ENCODE results near the gene ORC6. TPM values are rescaled to one million over a fixed set of nuclear protein-coding genes. Genes with fewer than 3 reads are reported as not detected.

Gene ORC6
- polyA plus RNA-seq, 2 donors = 7.7 to 9.0 TPM

DNA sequence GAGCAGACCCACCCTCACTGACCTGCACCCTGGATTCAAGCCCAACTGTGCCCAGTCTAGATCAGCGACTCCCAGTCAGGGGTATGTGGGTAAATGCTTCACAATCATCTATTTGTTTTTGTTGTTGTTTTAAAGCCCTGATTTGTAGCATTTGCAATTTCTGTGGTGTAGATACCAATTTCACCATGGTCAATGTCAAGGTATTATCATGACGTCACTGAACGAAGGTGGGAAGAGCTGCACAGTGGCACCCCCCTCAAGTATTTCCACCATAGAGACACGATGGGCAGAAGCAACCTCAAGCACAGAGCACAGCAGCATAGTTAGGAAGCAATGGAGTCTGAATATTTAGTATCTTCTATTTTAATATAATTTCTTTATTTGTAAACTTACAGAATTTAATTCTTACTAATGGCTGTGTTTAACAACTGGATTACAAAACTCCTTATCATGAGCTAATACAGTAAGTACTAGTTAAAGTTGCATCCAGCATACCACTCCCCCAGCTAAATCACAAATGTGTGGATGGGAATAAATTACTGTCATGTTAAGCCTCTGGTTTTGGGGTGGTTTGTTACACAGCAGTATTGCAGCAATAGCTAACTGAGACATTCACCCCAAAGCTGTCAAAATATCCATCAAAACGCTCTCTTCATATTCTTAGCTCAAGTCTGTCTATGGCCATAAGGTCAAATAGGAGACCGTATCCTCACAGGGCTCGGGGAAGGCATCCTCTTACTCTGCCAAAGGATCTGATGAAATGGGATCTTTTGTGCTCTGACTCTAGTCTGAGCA lies 25.5 kb downstream of the ORC6 start:
- WGBS, 2 donors = 86 to 88% methylated on average over 7 of the region's 7 CpGs
- H3K27me3 ChIP-seq (ENCODE audit: control insufficient read depth in 1 of 2, insufficient read depth in 2 of 2, low read length in 2 of 2) = no peaks in the 10 kb centered on the region
- H3K9me3 ChIP-seq (ENCODE audit: control insufficient read depth in 2 of 2, insufficient read depth in 1 of 2, low read depth in 1 of 2, low read length in 1 of 2) = no peaks in the 10 kb centered on the region
- no peak overlapping the region for H3K27ac ChIP-seq (ENCODE audit: low read depth in 2 of 2, low read length in 1 of 2)
- no peak overlapping the region for H3K4me3 ChIP-seq (ENCODE audit: low read depth in 1 of 2, low read length in 2 of 2)
- H3K36me3 ChIP-seq (ENCODE audit: control insufficient read depth in 2 of 2, insufficient read depth in 2 of 2, low read length in 1 of 2) = no peaks in the 10 kb centered on the region
- H3K4me1 ChIP-seq (ENCODE audit: control insufficient read depth in 2 of 2, insufficient read depth in 2 of 2, low read length in 1 of 2) = no peaks in the 10 kb centered on the region

DNA sequence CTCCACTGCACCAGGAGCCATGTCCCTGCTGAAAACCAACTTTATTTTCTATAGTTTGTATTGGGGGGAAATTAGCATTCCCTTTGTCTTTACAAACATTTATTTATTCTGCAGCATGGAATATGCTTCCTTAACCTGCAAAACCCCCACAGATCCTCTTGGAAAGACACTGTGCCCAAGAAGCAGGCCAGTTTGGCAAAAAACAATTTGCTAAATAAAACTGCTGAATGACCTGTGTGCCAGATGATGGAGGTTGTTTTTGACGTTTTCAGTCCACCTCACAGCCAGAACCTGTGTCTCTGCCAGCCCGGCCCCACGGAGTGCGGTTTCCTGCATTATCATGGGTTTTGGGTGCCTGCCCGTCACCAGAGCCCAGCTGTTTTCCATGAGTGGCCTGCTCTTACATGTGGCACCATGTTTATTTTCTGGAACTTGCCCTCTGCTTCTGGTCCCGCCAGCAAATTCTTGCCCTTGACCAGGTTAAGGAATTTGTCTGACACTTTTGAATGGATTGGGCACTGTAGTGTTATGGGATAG lies 26.4 kb downstream of the ORC6 start:
- WGBS, 2 donors = 67 to 69% methylated on average over 6 of the region's 6 CpGs
- Histone ChIP-seq H3K36me3 (ENCODE audit: control insufficient read depth in 2 of 2, insufficient read depth in 2 of 2, low read length in 1 of 2) (no peaks in the 10 kb centered on the region), H3K9me3 (ENCODE audit: control insufficient read depth in 2 of 2, insufficient read depth in 1 of 2, low read depth in 1 of 2, low read length in 1 of 2) (no peaks in the 10 kb centered on the region), H3K4me1 (ENCODE audit: control insufficient read depth in 2 of 2, insufficient read depth in 2 of 2, low read length in 1 of 2) (no peaks in the 10 kb centered on the region), H3K4me3 (ENCODE audit: low read depth in 1 of 2, low read length in 2 of 2) (no peak overlapping the region), H3K27me3 (ENCODE audit: control insufficient read depth in 1 of 2, insufficient read depth in 2 of 2, low read length in 2 of 2) (no peaks in the 10 kb centered on the region), H3K27ac (ENCODE audit: low read depth in 2 of 2, low read length in 1 of 2) (no peak overlapping the region)

DNA sequence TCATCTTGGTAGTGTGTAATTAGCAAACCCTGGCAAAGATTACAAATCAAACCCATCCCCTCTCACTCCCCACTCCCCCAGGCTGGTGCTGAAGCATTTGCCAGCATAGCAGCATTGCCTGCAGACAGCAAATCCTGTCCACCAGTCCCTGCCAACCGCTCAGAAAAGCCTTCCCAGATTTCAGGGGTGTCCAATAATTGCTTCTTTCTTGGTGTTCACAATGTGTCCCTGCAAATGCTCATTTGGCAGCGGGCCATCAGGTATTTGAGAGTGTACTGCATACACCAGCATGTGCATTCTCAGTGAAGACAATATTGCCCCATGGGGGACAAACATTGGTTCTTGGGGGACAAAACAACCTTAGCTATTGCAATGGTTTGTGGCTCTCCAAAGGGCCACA lies 28.2 kb downstream of the ORC6 start:
- Histone ChIP-seq H3K4me3 (ENCODE audit: low read depth in 1 of 2, low read length in 2 of 2) (no peak overlapping the region), H3K4me1 (ENCODE audit: control insufficient read depth in 2 of 2, insufficient read depth in 2 of 2, low read length in 1 of 2) (no peaks in the 10 kb centered on the region)
- 57 to 64% methylated on average over 2 of the region's 2 CpGs for WGBS, 2 donors

DNA sequence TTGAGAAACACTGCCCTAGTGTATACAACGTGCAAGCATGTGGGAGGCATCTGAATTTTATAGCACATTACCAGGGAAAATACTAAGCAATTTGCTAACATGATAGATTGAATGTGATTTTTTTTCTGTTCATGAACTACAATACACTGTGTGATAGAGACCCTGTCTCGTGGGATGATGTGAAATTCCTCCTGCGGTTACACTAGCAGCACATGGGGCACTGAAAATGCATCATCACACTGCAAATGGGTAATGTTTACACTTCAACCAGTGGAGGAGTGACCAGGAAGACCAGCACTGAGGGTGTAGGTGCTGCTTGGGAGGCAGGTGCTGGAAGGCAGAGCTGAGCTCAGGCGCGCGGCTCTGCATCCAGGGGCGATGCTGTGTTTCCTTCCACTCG lies 28.8 kb downstream of the ORC6 start:
- H3K36me3 ChIP-seq (ENCODE audit: control insufficient read depth in 2 of 2, insufficient read depth in 2 of 2, low read length in 1 of 2) = no peaks in the 10 kb centered on the region
- WGBS, 2 donors = 86 to 89% methylated on average over 8 of the region's 8 CpGs
- no peaks in the 10 kb centered on the region for H3K4me1 ChIP-seq (ENCODE audit: control insufficient read depth in 2 of 2, insufficient read depth in 2 of 2, low read length in 1 of 2)
- no peak overlapping the region for H3K27ac ChIP-seq (ENCODE audit: low read depth in 2 of 2, low read length in 1 of 2)
- no peaks in the 10 kb centered on the region for H3K27me3 ChIP-seq (ENCODE audit: control insufficient read depth in 1 of 2, insufficient read depth in 2 of 2, low read length in 2 of 2)
- H3K9me3 ChIP-seq (ENCODE audit: control insufficient read depth in 2 of 2, insufficient read depth in 1 of 2, low read depth in 1 of 2, low read length in 1 of 2) = no peaks in the 10 kb centered on the region
- no peak overlapping the region for H3K4me3 ChIP-seq (ENCODE audit: low read depth in 1 of 2, low read length in 2 of 2)

More for the DNA sequence above, 28.2 kb downstream of the ORC6 start:
- H3K27ac ChIP-seq (ENCODE audit: low read depth in 2 of 2, low read length in 1 of 2) = no peak overlapping the region
- H3K27me3 ChIP-seq (ENCODE audit: control insufficient read depth in 1 of 2, insufficient read depth in 2 of 2, low read length in 2 of 2) = no peaks in the 10 kb centered on the region
- H3K36me3 ChIP-seq (ENCODE audit: control insufficient read depth in 2 of 2, insufficient read depth in 2 of 2, low read length in 1 of 2) = no peaks in the 10 kb centered on the region
- no peaks in the 10 kb centered on the region for H3K9me3 ChIP-seq (ENCODE audit: control insufficient read depth in 2 of 2, insufficient read depth in 1 of 2, low read depth in 1 of 2, low read length in 1 of 2)

DNA sequence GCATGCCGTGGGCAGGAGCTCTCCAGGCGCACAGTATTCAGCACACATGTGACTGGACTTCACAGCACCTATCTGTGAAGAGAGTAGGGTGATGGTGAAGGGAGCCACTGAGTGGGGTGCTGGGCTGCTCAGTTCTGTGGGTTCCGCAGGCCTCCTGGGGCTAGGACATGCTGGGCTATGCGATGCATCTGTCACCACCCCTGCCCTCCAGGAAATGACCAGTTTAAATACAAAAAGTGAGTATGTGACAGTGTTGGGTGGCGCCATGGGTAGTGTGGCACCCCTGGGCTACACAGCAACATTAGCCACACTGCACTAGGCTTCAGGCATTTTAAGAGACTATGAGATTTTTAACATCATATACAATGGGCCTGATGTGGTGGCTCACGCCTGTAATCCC lies 30.1 kb downstream of the ORC6 start:
- Histone ChIP-seq H3K27me3 (ENCODE audit: control insufficient read depth in 1 of 2, insufficient read depth in 2 of 2, low read length in 2 of 2) (no peaks in the 10 kb centered on the region), H3K4me1 (ENCODE audit: control insufficient read depth in 2 of 2, insufficient read depth in 2 of 2, low read length in 1 of 2) (no peaks in the 10 kb centered on the region), H3K36me3 (ENCODE audit: control insufficient read depth in 2 of 2, insufficient read depth in 2 of 2, low read length in 1 of 2) (no peaks in the 10 kb centered on the region), H3K27ac (ENCODE audit: low read depth in 2 of 2, low read length in 1 of 2) (no peak overlapping the region), H3K9me3 (ENCODE audit: control insufficient read depth in 2 of 2, insufficient read depth in 1 of 2, low read depth in 1 of 2, low read length in 1 of 2) (no peaks in the 10 kb centered on the region), H3K4me3 (ENCODE audit: low read depth in 1 of 2, low read length in 2 of 2) (no peak overlapping the region)
- whole genome bisulfite sequencing, 2 donors = 94 to 95% methylated on average over 6 of the region's 6 CpGs

DNA sequence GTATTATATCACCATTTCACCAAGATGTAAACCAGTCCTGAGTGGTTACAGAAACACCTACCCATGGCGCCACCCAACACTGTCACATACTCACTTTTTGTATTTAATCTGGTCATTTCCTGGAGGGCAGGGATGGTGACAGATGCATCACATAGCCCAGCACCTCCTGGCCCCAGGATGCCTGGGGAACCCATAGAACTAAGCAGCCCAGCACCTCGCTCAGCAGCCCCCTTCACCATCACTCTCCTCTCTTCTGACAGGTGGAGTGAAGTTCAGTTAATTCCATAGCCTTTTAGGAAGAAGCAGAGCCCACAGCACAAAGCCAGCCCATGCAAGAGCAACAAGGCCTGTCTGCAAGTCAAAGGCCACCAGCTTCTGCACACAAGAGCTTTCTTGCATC lies 31.2 kb downstream of the ORC6 start:
- H3K4me3 ChIP-seq (ENCODE audit: low read depth in 1 of 2, low read length in 2 of 2) = no peak overlapping the region
- no peaks in the 10 kb centered on the region for H3K27me3 ChIP-seq (ENCODE audit: control insufficient read depth in 1 of 2, insufficient read depth in 2 of 2, low read length in 2 of 2)
- no peaks in the 10 kb centered on the region for H3K4me1 ChIP-seq (ENCODE audit: control insufficient read depth in 2 of 2, insufficient read depth in 2 of 2, low read length in 1 of 2)
- 78 to 94% methylated on average over 2 of the region's 2 CpGs for WGBS, 2 donors
- no peaks in the 10 kb centered on the region for H3K9me3 ChIP-seq (ENCODE audit: control insufficient read depth in 2 of 2, insufficient read depth in 1 of 2, low read depth in 1 of 2, low read length in 1 of 2)
- no peaks in the 10 kb centered on the region for H3K36me3 ChIP-seq (ENCODE audit: control insufficient read depth in 2 of 2, insufficient read depth in 2 of 2, low read length in 1 of 2)
- H3K27ac ChIP-seq (ENCODE audit: low read depth in 2 of 2, low read length in 1 of 2) = no peak overlapping the region

DNA sequence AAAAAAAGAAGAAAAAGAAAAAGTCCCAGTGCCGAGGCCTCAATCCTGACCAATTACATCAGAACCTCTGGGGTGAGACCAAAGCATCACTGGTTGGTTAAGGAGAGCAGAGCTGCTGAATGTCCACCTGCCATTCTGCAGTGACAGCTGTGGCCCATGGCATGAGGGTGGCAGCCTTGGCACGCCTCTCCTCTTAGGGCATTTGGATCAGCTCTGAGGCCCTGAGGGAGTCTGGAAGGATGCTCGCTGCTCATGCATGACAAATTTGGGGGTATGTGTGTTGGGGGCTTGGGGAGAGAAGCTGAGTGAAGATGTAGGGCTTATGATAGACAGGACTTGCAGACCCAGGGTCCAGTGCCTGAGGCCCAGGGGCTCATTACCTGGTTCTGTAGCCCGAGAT lies 32.4 kb downstream of the ORC6 start:
- no peaks in the 10 kb centered on the region for H3K27me3 ChIP-seq (ENCODE audit: control insufficient read depth in 1 of 2, insufficient read depth in 2 of 2, low read length in 2 of 2)
- no peaks in the 10 kb centered on the region for H3K36me3 ChIP-seq (ENCODE audit: control insufficient read depth in 2 of 2, insufficient read depth in 2 of 2, low read length in 1 of 2)
- no peaks in the 10 kb centered on the region for H3K9me3 ChIP-seq (ENCODE audit: control insufficient read depth in 2 of 2, insufficient read depth in 1 of 2, low read depth in 1 of 2, low read length in 1 of 2)
- 85 to 87% methylated on average over 4 of the region's 4 CpGs for WGBS, 2 donors
- no peak overlapping the region for H3K27ac ChIP-seq (ENCODE audit: low read depth in 2 of 2, low read length in 1 of 2)
- H3K4me1 ChIP-seq (ENCODE audit: control insufficient read depth in 2 of 2, insufficient read depth in 2 of 2, low read length in 1 of 2) = no peaks in the 10 kb centered on the region
- H3K4me3 ChIP-seq (ENCODE audit: low read depth in 1 of 2, low read length in 2 of 2) = no peak overlapping the region

DNA sequence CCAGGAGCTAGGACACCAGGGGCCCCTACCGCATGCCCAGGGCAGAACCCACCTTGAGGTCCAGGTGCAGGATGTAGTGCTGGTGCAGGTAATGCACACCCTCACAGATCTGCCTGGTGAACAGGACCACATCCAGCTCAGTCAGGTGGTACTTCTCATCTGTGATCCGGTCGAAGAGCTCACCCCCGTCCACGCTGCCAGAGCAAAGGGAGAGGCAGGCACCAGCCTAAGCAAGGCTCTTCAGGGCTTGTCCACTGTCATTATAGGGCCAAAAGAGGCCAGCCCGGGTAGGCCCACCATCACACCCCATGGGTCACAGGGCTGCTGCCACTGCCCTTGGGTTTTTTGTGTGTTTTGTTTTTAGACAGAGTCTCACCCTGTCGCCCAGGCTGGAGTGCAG lies 37.7 kb downstream of the ORC6 start:
- WGBS, 2 donors = 90 to 94% methylated on average over 7 of the region's 7 CpGs
- Histone ChIP-seq H3K27ac (ENCODE audit: low read depth in 2 of 2, low read length in 1 of 2) (no peak overlapping the region), H3K36me3 (ENCODE audit: control insufficient read depth in 2 of 2, insufficient read depth in 2 of 2, low read length in 1 of 2) (no peaks in the 10 kb centered on the region), H3K4me3 (ENCODE audit: low read depth in 1 of 2, low read length in 2 of 2) (no peak overlapping the region), H3K9me3 (ENCODE audit: control insufficient read depth in 2 of 2, insufficient read depth in 1 of 2, low read depth in 1 of 2, low read length in 1 of 2) (no peaks in the 10 kb centered on the region), H3K4me1 (ENCODE audit: control insufficient read depth in 2 of 2, insufficient read depth in 2 of 2, low read length in 1 of 2) (peaks cover 0 to 2% of the 10 kb centered on the region in 2 donors), H3K27me3 (ENCODE audit: control insufficient read depth in 1 of 2, insufficient read depth in 2 of 2, low read length in 2 of 2) (no peaks in the 10 kb centered on the region)

DNA sequence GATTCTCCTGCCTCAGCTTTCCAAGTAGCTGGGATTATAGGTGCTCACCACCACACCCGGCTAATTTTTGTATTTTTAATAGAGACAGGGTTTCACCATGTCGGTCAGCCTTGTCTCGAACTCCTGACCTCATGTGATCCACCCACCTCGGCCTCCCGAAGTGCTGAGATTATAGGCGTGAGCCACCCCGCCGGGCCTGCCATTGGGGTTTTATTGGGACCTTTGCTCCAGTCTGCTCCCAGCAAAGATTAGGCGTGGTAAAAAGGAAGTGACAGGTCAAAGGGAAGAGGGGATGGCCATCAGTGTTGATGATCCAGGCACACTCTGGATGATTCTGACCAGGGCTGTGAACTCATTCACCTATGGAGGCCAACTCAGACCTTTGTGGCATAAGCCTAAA lies 38.2 kb downstream of the ORC6 start:
- 89 to 93% methylated on average over 9 of the region's 9 CpGs for WGBS, 2 donors
- no peaks in the 10 kb centered on the region for H3K27me3 ChIP-seq (ENCODE audit: control insufficient read depth in 1 of 2, insufficient read depth in 2 of 2, low read length in 2 of 2)
- H3K4me3 ChIP-seq (ENCODE audit: low read depth in 1 of 2, low read length in 2 of 2) = no peak overlapping the region
- no peaks in the 10 kb centered on the region for H3K9me3 ChIP-seq (ENCODE audit: control insufficient read depth in 2 of 2, insufficient read depth in 1 of 2, low read depth in 1 of 2, low read length in 1 of 2)
- peaks cover 0 to 2% of the 10 kb centered on the region in 2 donors for H3K4me1 ChIP-seq (ENCODE audit: control insufficient read depth in 2 of 2, insufficient read depth in 2 of 2, low read length in 1 of 2)
- H3K36me3 ChIP-seq (ENCODE audit: control insufficient read depth in 2 of 2, insufficient read depth in 2 of 2, low read length in 1 of 2) = no peaks in the 10 kb centered on the region
- no peak overlapping the region for H3K27ac ChIP-seq (ENCODE audit: low read depth in 2 of 2, low read length in 1 of 2)

DNA sequence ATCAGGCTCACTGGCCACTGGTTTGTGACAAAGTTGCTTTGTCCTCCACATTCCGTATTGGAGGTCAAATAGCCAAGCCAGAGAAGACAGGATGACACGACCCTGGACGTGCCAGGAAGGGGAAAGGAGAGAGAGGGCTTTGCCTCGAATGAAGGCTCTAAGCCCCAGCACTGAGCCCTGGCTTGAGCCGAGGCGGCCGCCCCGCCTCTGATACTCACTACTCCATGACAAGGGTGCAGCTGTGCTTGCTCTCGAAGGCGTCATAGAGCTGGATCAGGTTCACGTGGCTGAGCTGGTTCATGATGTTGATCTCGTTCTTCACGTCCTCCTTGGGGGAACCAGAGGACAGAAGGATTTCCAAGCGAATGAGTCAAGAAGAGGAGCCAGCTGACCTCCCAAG lies 39.3 kb downstream of the ORC6 start:
- Histone ChIP-seq H3K27ac (ENCODE audit: low read depth in 2 of 2, low read length in 1 of 2) (no peak overlapping the region), H3K4me3 (ENCODE audit: low read depth in 1 of 2, low read length in 2 of 2) (no peak overlapping the region), H3K4me1 (ENCODE audit: control insufficient read depth in 2 of 2, insufficient read depth in 2 of 2, low read length in 1 of 2) (peaks cover 0 to 2% of the 10 kb centered on the region in 2 donors), H3K9me3 (ENCODE audit: control insufficient read depth in 2 of 2, insufficient read depth in 1 of 2, low read depth in 1 of 2, low read length in 1 of 2) (no peaks in the 10 kb centered on the region), H3K27me3 (ENCODE audit: control insufficient read depth in 1 of 2, insufficient read depth in 2 of 2, low read length in 2 of 2) (no peaks in the 10 kb centered on the region), H3K36me3 (ENCODE audit: control insufficient read depth in 2 of 2, insufficient read depth in 2 of 2, low read length in 1 of 2) (no peaks in the 10 kb centered on the region)
- WGBS, 2 donors = 84 to 85% methylated on average over 14 of the region's 14 CpGs

All from esophagus (tissue), 2 donors.